IMR-90 (cell line): Measurements from ENCODE around the gene MAP4. TPM values are rescaled to one million over a fixed set of nuclear protein-coding genes. Genes with fewer than 3 reads are reported as not detected.

Experiments used
- ATAC-seq: fragments of 200-7000 bp; cut with Tn5 transposase; 2 replicates; pipeline ENCODE4 v1.9.1; 2020; ENCODE audit warnings: low read depth, mild to moderate bottlenecking, moderate library complexity
- BruUV-seq: library from RNA; stranded (reverse); fragments of 400-500 nt; replicated peaks from 2 replicates; lab custom pipeline; 2021; lab: Mats Ljungman, UMichigan
- CTCF ChIA-PET: fragments of 300-600 bp; formaldehyde crosslinking; extraction: SDS; loops from one replicate; lab custom pipeline; 2021; ENCODE audit warnings: antibody characterized with exemption; lab: Yijun Ruan, JAX
- POLR2A ChIA-PET: fragments of 300-600 bp; sonication (Branson Sonifier 250); formaldehyde crosslinking; loops from one replicate; lab custom pipeline; 2022; ENCODE audit warnings: antibody characterized with exemption; ENCODE audit not compliant: unreplicated experiment; lab: Charles Lee
- DNase-seq: peaks from one replicate; pipeline ENCODE4 v3.0.0; 2013
- H2AFZ ChIP-seq: replicated peaks from 2 replicates; pipeline ENCODE3; 2013; ENCODE audit warnings: low read length, mild to moderate bottlenecking; ENCODE audit not compliant: poor library complexity
- H2AK5ac ChIP-seq: 2 replicates; pipeline ENCODE4 v1.6.1; 2013; ENCODE audit warnings: low read depth, low read length, inconsistent platforms
- H2AK9ac ChIP-seq: replicated peaks from 2 replicates; pipeline ENCODE3; 2013; ENCODE audit warnings: mild to moderate bottlenecking, low read depth, low read length, moderate library complexity; ENCODE audit not compliant: poor library complexity
- H2BK120ac ChIP-seq: 2 replicates; pipeline ENCODE4 v1.6.1; 2013; ENCODE audit warnings: low read depth, low read length, inconsistent platforms
- H2BK15ac ChIP-seq: 3 replicates; pipeline ENCODE4 v1.6.1; 2013; ENCODE audit warnings: low read depth, low read length, inconsistent platforms
- H2BK20ac ChIP-seq: 2 replicates; pipeline ENCODE4 v1.6.1; 2013; ENCODE audit warnings: low read depth, mild to moderate bottlenecking, inconsistent platforms, low read length, moderate library complexity
- H2BK5ac ChIP-seq: 2 replicates; pipeline ENCODE4 v1.6.1; 2013; ENCODE audit warnings: mild to moderate bottlenecking, low read depth, low read length, inconsistent platforms; ENCODE audit not compliant: poor library complexity, severe bottlenecking
- H3K14ac ChIP-seq: replicated peaks from 2 replicates; pipeline ENCODE4 v1.6.1; 2013; ENCODE audit warnings: low read depth, low read length, inconsistent platforms
- H3K18ac ChIP-seq: 2 replicates; pipeline ENCODE4 v1.6.1; 2013; ENCODE audit warnings: low read depth, low read length, control low read depth
- H3K23ac ChIP-seq: 2 replicates; pipeline ENCODE4 v1.6.1; 2013; ENCODE audit warnings: low read depth, low read length, inconsistent platforms
- H3K27ac ChIP-seq: 2 replicates; pipeline ENCODE4 v1.5.1; 2013; ENCODE audit warnings: mild to moderate bottlenecking, control low read depth, low read length; ENCODE audit not compliant: insufficient read depth
- H3K27me3 ChIP-seq: 2 replicates; pipeline ENCODE4 v1.6.1; 2013; ENCODE audit warnings: low read length; ENCODE audit not compliant: control insufficient read depth, insufficient read depth
- H3K36me3 ChIP-seq: 2 replicates; pipeline ENCODE4 v1.6.1; 2013; ENCODE audit warnings: low read length, mixed read lengths; ENCODE audit not compliant: control insufficient read depth, insufficient read depth
- H3K4ac ChIP-seq: 2 replicates; pipeline ENCODE4 v1.6.1; 2013; ENCODE audit warnings: low read depth, low read length, inconsistent platforms
- H3K4me1 ChIP-seq: 2 replicates; pipeline ENCODE4 v1.6.1; 2013; ENCODE audit warnings: low read length, mixed read lengths; ENCODE audit not compliant: control insufficient read depth, insufficient read depth
- H3K4me2 ChIP-seq: 2 replicates; pipeline ENCODE4 v1.6.1; 2013; ENCODE audit warnings: low read depth, mild to moderate bottlenecking, control low read depth, low read length, moderate library complexity
- H3K4me3 ChIP-seq: 2 replicates; pipeline ENCODE4 v1.5.1; 2013; ENCODE audit warnings: low read depth, mild to moderate bottlenecking, control low read depth, low read length, moderate library complexity; ENCODE audit not compliant: insufficient read depth
- H3K56ac ChIP-seq: 2 replicates; pipeline ENCODE4 v1.6.1; 2013; ENCODE audit warnings: low read length, inconsistent platforms; ENCODE audit not compliant: insufficient read depth; ENCODE audit errors: extremely low read depth
- H3K79me1 ChIP-seq, 2 experiments: 2 replicates each; pipeline ENCODE4 v1.6.1; 2013; ENCODE audit warnings: low read length in 2 of 2, inconsistent platforms in 1 of 2, low read depth in 1 of 2
- H3K9ac ChIP-seq: 2 replicates; pipeline ENCODE4 v1.6.1; 2013; ENCODE audit warnings: low read depth, low read length, control low read depth
- H3K9me1 ChIP-seq: 2 replicates; pipeline ENCODE4 v1.6.1; 2013; ENCODE audit warnings: low read length, inconsistent platforms; ENCODE audit not compliant: insufficient read depth
- H3K9me3 ChIP-seq: 2 replicates; pipeline ENCODE4 v1.6.1; 2013; ENCODE audit warnings: low read length; ENCODE audit not compliant: control insufficient read depth, insufficient read depth
- H4K20me1 ChIP-seq: 2 replicates; pipeline ENCODE4 v1.6.1; 2013; ENCODE audit warnings: low read length, inconsistent platforms; ENCODE audit not compliant: insufficient read depth
- H4K5ac ChIP-seq: 2 replicates; pipeline ENCODE4 v1.6.1; 2013; ENCODE audit warnings: mild to moderate bottlenecking, low read depth, low read length, control low read depth
- H4K8ac ChIP-seq, 2 experiments: 2 replicates each; pipeline ENCODE4 v1.6.1; 2013; ENCODE audit warnings: low read depth in 2 of 2, low read length in 2 of 2, control low read depth in 1 of 2, inconsistent platforms in 1 of 2
- H4K91ac ChIP-seq: 2 replicates; pipeline ENCODE4 v1.6.1; 2013; ENCODE audit warnings: low read depth, low read length, inconsistent platforms; ENCODE audit not compliant: insufficient read depth
- CEBPB ChIP-seq: IDR thresholded peaks from 2 replicates; pipeline ENCODE4 v1.6.1; 2012; ENCODE audit warnings: low read depth, low read length, improper control_type of control experiment
- CHD1 ChIP-seq: IDR thresholded peaks from 2 replicates; pipeline ENCODE4 v1.6.1; 2012; ENCODE audit warnings: low read depth, low read length, improper control_type of control experiment
- WGBS, 2 experiments: methylation state at CpG; one replicate each; pipeline versions ENCODE4 v1.1.5 to v1.1.7; 2013; ENCODE audit warnings: missing lambda C conversion rate in 2 of 2; ENCODE audit not compliant: insufficient read length in 1 of 2; ENCODE audit errors: extremely low coverage in 2 of 2; 5-methylcytosine and 5-hydroxymethylcytosine counted together
- dilution Hi-C: fragments of 300-500 bp; cut with HindIII; formaldehyde crosslinking; loops from one replicate; pipeline ENCODE4 v1.14.3; 2018; ENCODE audit warnings: low sequenced_read_pairs; ENCODE audit not compliant: unreplicated experiment
- in situ Hi-C: fragments of 300-500 bp; cut with MboI; formaldehyde crosslinking; loops from 3 replicates; pipeline ENCODE4 v1.14.3; 2019; ENCODE audit warnings: low sequenced_read_pairs, inconsistent platforms, mixed read lengths
- intact Hi-C: fragments of 100-400 bp; cut with micrococcal nuclease; formaldehyde crosslinking; loops from 2 replicates; pipeline ENCODE4 v1.10.0; 2022
- polyA plus RNA-seq, 3 experiments: library from polyadenylated mRNA; depleted of rRNA; stranded (reverse); fragments of >200 nt; gene quantifications; 2 replicates each; pipeline ENCODE4 v1.2.3, GENCODE V29; 2012; ENCODE audit warnings: low replicate concordance in 1 of 3
- total RNA-seq: library from RNA; depleted of rRNA; stranded (reverse); fragments of >200 nt; gene quantifications from 2 replicates; pipeline ENCODE4 v1.2.3, GENCODE V29; 2012

The MAP4 gene
- total and polyA plus RNA-seq, 2 of the 4 experiments (the other 2 are of a cell fraction): 87.8 to 216 TPM

DNA sequence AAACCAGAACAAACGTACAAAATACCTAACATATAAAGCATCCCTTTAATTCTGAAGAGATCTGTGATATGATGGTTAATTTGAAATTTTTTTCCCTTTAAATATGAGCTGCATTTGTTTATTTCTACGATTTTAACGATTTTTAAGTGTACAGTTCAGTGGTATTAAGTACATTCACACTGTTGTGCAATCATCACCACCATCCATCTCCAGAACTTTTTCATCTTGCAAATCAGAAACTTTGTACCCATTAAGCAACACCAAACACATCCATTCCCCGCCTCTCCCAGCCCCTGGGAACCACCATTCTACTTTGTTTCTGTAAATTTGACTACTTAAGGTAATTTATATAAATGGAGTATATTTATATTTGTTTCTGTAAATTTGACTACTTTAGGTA lies 51.5 kb downstream of the MAP4 start:
- peaks cover 13% of the 10 kb centered on the region for H3K9me1 ChIP-seq
- H3K79me1 ChIP-seq: peaks cover 42 to 75% of the 10 kb centered on the region in 2 experiments
- H3K36me3 ChIP-seq: peaks cover 6% of the 10 kb centered on the region
- ChIA-PET CTCF (no interaction called here), POLR2A (no interaction called here)
- no peak overlapping the region for H3K9ac ChIP-seq
- no peak overlapping the region for H2AK9ac ChIP-seq
- BruUV-seq: no TSS peak
- no peak overlapping the region for H3K4ac ChIP-seq
- dilution Hi-C loops: no loop called here
- H4K8ac ChIP-seq: no peak overlapping the region
- ATAC-seq (no peak), DNase-seq (no peak)
- no peak overlapping the region for H3K23ac ChIP-seq
- H2AK5ac ChIP-seq: no peak overlapping the region
- H3K4me2 ChIP-seq: no peak overlapping the region
- no peaks in the 10 kb centered on the region for H3K27me3 ChIP-seq
- no peak overlapping the region for H3K56ac ChIP-seq
- H2BK20ac ChIP-seq: no peak overlapping the region
- whole genome bisulfite sequencing, 2 experiments: no CpG with 5 or more reads among the region's 4 CpGs
- intact Hi-C loops: no loop called here
- H3K14ac ChIP-seq: no peak overlapping the region
- no peak overlapping the region for H2BK15ac ChIP-seq
- no peak overlapping the region for H2AFZ ChIP-seq
- H3K4me1 ChIP-seq: peaks cover 14% of the 10 kb centered on the region
- no peak overlapping the region for H3K18ac ChIP-seq
- in situ Hi-C loops: no loop called here
- no peak overlapping the region for H4K5ac ChIP-seq
- no peak overlapping the region for H3K4me3 ChIP-seq
- H2BK5ac ChIP-seq: no peak overlapping the region
- no peaks in the 10 kb centered on the region for H3K9me3 ChIP-seq
- H3K27ac ChIP-seq: no peak overlapping the region
- no peak overlapping the region for H2BK120ac ChIP-seq
- TF ChIP-seq CEBPB (peak; percentile 73), CHD1 (no peak)
- H4K20me1 ChIP-seq: peaks cover 41% of the 10 kb centered on the region
- H4K91ac ChIP-seq: no peak overlapping the region
